Muscle layer of colon (tissue), 2 donors: ENCODE data around the gene KPNB1.
"Not testable (repeated sequence)": the region's sequence is repeated elsewhere in the genome, so short reads cannot be mapped to it uniquely, and the experiment has no call there.

Experiments
- H3K27ac ChIP-seq: one replicate; pipeline ENCODE4 v1.7.0; 2013; ENCODE audit warnings: low read depth, mild to moderate bottlenecking, low read length, moderate library complexity
- H3K27me3 ChIP-seq, 2 donors: one replicate each; pipeline ENCODE4 v1.7.0; 2013; ENCODE audit warnings: low read length in 2 of 2, mild to moderate bottlenecking in 2 of 2; ENCODE audit not compliant: insufficient read depth in 2 of 2, control insufficient read depth in 1 of 2
- H3K36me3 ChIP-seq: one replicate; pipeline ENCODE4 v1.7.0; 2013; ENCODE audit warnings: mild to moderate bottlenecking, low read length; ENCODE audit not compliant: insufficient read depth
- H3K4me1 ChIP-seq: one replicate; pipeline ENCODE4 v1.7.0; 2013; ENCODE audit warnings: mild to moderate bottlenecking, low read length; ENCODE audit not compliant: insufficient read depth
- H3K4me3 ChIP-seq, 2 donors: one replicate each; pipeline ENCODE4 v1.7.0; 2013; ENCODE audit warnings: low read length in 2 of 2, low read depth in 1 of 2, mild to moderate bottlenecking in 1 of 2, moderate library complexity in 1 of 2
- H3K9ac ChIP-seq: one replicate; pipeline ENCODE4 v1.7.0; 2013; ENCODE audit warnings: low read length
- H3K9me3 ChIP-seq: one replicate; pipeline ENCODE4 v1.7.0; 2013; ENCODE audit warnings: mild to moderate bottlenecking, low read length
- donor health status: abdominal sarcoma.
- donor health status: Adenocarcinoma of cecum.

Gene KPNB1

DNA sequence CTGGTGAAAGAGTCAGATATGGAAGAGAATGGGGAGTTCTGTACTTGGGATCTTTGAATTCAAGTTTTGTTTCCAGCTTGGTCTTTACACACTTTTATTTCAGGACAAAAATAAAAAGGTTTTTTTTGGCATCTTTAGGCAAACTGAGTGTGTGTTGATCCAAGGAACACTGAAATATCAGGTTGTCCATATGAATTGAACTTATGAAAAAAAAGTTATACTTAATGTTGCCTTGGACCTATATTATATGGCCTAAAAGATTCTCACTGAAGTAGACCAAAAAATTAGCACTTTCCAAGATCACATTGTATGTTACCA, 14.9 kb downstream of the KPNB1 start:
- Histone ChIP-seq H3K36me3 (peaks cover 73% of the 10 kb centered on the region), H3K4me1 (peaks cover 12% of the 10 kb centered on the region), H3K4me3 (no peak overlapping the region), H3K9me3 (no peaks in the 10 kb centered on the region), H3K27me3 (no peaks in the 10 kb centered on the region), H3K9ac (no peak overlapping the region), H3K27ac (no peak overlapping the region)

DNA sequence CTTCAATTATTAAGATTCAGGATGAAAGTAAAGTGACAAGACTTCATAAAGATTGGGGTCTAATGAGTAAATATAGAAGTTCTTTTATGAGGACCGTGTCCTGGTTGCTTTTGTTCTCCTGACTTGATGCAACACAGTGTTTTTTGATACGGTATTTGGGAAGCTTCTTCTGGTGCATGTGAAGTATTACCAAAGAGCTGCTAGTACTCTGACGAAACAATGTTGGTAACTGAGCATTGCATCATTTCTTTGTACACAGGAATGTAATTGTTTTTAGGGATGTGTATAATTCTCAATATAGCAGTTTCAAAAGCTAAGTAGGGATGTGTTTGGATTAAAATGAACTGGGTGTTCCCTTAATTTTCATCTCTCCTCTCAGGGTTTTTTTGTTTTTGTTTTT, 15.9 kb downstream of the KPNB1 start:
- H3K9ac ChIP-seq, result no peak overlapping the region
- H3K9me3 ChIP-seq, result no peaks in the 10 kb centered on the region
- no peaks in the 10 kb centered on the region for H3K27me3 ChIP-seq
- peaks cover 4% of the 10 kb centered on the region for H3K4me1 ChIP-seq
- H3K36me3 ChIP-seq, result peaks cover 80% of the 10 kb centered on the region
- no peak overlapping the region for H3K27ac ChIP-seq
- no peak overlapping the region for H3K4me3 ChIP-seq

DNA sequence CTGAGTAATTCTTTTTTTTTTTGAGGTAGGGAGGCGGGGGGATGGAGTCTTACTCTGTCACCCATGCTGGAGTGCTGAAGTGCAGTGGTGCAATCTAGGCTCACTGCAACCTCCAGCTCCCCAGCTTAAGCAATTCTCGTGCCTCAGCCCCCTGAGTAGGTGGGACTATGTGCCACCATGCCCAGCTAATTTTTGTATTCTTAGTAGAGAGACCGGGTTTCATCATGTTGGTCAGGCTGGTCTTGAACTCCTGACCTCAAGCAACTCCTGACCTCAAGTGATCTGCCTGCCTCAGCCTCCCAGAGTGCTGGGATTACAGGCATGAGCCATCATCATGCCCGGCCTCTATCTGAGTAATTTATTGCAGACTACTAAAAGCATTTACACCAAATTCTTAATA, 19.4 kb downstream of the KPNB1 start:
- Histone ChIP-seq H3K4me3 (no peak overlapping the region), H3K4me1 (no peaks in the 10 kb centered on the region), H3K27me3 (no peaks in the 10 kb centered on the region), H3K9me3 (no peaks in the 10 kb centered on the region), H3K27ac (no peak overlapping the region), H3K9ac (no peak overlapping the region), H3K36me3 (peaks cover 81% of the 10 kb centered on the region)

DNA sequence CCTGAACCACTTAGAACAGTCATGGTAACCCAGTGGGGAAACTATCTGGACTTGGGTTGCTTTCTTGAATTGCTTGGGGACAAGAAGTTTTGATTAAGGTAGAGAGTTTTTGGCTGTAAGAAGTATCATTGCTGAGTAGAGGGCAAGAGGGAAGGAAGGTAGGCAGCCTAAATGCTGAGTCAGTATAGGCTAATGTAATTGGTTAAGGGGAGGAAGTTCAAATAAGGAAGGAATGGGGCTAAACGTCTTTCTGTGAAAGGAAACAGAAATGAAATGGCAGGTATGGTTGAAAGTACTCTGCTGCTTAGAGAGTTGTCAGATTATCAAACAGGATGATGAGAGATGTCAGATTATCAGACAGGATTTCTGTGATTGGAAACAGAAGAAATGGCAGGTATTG, 20.3 kb downstream of the KPNB1 start:
- H3K4me1 ChIP-seq, result no peaks in the 10 kb centered on the region
- no peaks in the 10 kb centered on the region for H3K27me3 ChIP-seq
- H3K36me3 ChIP-seq, result peaks cover 81% of the 10 kb centered on the region
- H3K4me3 ChIP-seq, result no peak overlapping the region
- H3K9ac ChIP-seq, result no peak overlapping the region
- no peaks in the 10 kb centered on the region for H3K9me3 ChIP-seq
- H3K27ac ChIP-seq, result no peak overlapping the region

DNA sequence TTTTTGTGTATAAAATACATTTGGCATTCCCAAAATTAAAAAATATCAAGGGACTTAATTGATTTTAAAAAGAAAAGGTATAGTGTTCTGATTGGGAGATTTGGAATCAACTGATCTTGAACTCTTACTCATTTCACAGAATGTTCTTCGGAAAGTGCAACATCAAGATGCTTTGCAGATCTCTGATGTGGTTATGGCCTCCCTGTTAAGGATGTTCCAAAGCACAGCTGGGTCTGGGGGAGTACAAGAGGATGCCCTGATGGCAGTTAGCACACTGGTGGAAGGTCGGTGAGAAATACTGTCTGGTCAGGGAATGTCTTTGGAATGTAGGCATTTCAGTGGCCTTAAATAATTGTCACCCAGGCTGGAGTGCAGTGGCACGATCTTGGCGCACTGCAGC, 24.8 kb downstream of the KPNB1 start:
- no peak overlapping the region for H3K9ac ChIP-seq
- no peaks in the 10 kb centered on the region for H3K4me1 ChIP-seq
- H3K27ac ChIP-seq, result no peak overlapping the region
- no peaks in the 10 kb centered on the region for H3K27me3 ChIP-seq
- no peak overlapping the region for H3K4me3 ChIP-seq
- H3K9me3 ChIP-seq, result no peaks in the 10 kb centered on the region
- H3K36me3 ChIP-seq, result peaks cover 94% of the 10 kb centered on the region

DNA sequence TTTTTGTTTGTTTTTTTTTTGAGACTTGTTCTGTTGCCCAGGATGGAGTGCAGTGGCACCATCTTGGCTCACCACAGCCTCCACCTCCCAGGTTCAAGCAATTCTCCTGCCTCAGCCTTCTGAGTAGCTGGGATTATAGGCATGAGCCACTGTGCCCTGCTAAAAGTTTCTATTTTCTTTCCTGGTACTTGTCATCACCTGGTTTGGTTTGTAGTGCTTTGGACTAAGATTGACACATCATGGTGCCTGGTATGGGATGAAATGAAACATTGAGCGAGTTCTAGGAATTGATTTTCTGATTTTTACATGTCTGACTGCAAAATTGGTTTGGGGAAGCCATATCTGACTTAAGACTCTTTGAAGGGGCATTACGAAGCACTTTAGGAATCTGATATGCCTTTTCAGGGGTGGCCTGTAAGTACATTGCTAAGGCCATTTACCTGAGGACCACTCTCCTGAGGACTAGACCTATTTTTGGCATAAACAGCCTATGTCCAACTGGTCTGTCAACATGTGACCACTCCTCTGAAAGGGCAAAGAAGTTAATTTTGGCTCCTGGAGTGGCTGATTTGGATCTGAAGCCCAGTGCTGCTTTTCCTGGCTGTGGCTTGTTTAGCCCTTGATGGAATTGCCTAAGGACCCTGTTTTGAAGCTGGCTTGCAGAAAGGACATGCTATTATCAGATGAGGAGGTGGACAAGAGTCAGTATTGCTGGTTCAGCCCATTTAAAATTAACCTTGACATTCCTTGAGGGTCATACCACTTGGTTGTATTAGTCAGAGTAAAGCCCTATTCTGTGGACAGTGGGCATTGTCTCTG, 25.9 kb downstream of the KPNB1 start:
- Histone ChIP-seq H3K9ac (no peak overlapping the region), H3K9me3 (no peaks in the 10 kb centered on the region), H3K36me3 (peaks cover 94% of the 10 kb centered on the region), H3K27ac (no peak overlapping the region), H3K27me3 (no peaks in the 10 kb centered on the region), H3K4me1 (no peaks in the 10 kb centered on the region), H3K4me3 (no peak overlapping the region)

DNA sequence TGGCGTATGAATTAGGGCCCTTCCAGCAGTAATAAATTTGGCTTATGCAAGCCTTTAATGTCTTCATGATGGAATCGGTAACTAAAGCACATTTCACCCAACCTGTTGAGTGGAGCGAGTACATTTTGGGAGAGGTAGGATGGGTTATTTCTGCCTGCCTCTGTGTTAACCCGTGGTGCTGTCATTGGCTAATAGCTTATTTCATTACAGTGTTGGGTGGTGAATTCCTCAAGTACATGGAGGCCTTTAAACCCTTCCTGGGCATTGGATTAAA, 26.4 kb downstream of the KPNB1 start:
- H3K9ac ChIP-seq, result no peak overlapping the region
- no peak overlapping the region for H3K4me3 ChIP-seq
- no peaks in the 10 kb centered on the region for H3K9me3 ChIP-seq
- H3K27ac ChIP-seq, result no peak overlapping the region
- H3K4me1 ChIP-seq, result no peaks in the 10 kb centered on the region
- H3K36me3 ChIP-seq, result peaks cover 92% of the 10 kb centered on the region
- H3K27me3 ChIP-seq, result no peaks in the 10 kb centered on the region

DNA sequence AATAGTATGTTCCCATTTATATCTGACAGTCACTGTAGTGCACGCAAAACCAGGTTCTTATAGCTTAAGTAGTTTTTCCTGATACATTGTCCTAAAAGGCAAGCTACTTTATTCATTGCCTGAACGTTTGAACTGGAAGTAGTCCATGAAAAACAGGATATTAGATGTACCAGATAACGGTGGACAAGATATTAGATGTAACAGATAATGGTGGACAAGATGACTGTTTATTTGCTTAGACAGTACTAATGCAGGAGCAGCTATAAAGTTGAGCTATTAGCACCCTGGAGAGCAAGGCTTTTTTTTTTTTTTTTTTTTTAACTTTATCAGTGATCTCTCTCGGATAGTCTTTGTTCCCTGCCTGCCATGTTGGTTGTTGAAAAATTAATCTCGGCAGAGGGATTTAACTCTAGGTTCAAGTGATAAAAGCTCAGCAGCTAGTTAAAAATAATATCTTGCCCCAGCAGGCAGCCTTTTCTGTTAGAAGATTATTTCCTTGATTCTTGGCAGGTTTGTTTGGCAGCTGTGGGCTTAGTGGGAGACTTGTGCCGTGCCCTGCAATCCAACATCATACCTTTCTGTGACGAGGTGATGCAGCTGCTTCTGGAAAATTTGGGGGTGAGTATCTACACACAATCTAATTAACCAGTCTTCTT, 26.9 kb downstream of the KPNB1 start:
- peaks cover 90% of the 10 kb centered on the region for H3K36me3 ChIP-seq

DNA sequence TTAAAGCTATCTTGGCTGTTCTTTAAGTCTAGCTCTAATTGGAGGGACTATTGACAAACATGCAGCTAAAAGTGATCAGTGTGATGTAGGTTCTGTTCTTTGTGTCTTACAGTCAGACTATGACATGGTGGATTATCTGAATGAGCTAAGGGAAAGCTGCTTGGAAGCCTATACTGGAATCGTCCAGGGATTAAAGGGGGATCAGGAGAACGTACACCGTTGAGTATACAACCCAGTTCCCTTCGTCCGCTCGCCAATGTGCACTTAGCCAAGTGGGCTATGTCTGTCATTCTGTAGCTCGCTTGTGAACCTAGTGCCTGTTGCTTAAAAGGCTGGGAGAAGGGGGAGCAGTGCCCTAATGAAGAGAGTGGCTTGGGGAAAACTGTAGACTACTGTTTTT, 28.5 kb downstream of the KPNB1 start:
- H3K4me1 ChIP-seq, result no peaks in the 10 kb centered on the region
- no peak overlapping the region for H3K27ac ChIP-seq
- H3K27me3 ChIP-seq, result no peaks in the 10 kb centered on the region
- H3K9ac ChIP-seq, result no peak overlapping the region
- H3K9me3 ChIP-seq, result no peaks in the 10 kb centered on the region
- no peak overlapping the region for H3K4me3 ChIP-seq
- H3K36me3 ChIP-seq, result peaks cover 87% of the 10 kb centered on the region

More for the DNA sequence above, 26.9 kb downstream of the KPNB1 start:
- Histone ChIP-seq H3K4me3 (no peak overlapping the region), H3K27me3 (no peaks in the 10 kb centered on the region), H3K4me1 (no peaks in the 10 kb centered on the region), H3K9me3 (no peaks in the 10 kb centered on the region), H3K27ac (no peak overlapping the region), H3K9ac (no peak overlapping the region)

DNA sequence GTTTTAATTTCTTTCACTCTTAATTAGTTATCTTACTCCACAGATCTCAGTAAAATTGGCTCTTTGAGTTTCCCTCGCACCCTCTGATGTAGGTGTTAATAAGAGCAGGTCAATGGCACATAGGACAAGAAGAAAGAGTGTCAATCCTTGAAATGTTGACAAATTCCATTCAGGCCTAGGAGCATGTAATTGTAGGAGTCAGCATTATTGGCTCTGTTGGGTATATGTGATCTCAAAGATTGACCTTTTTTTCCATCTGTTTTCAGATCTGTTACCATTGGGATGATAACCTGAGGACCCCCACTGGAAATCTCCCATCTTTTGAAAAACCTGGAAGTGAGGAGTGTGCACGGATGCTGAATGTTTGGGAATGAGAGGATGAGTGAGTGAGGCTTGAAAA, 32.4 kb downstream of the KPNB1 start:
- Histone ChIP-seq H3K27ac (no peak overlapping the region), H3K27me3 (no peaks in the 10 kb centered on the region), H3K4me3 (no peak overlapping the region), H3K9me3 (no peaks in the 10 kb centered on the region), H3K9ac (no peak overlapping the region), H3K36me3 (peaks cover 60% of the 10 kb centered on the region), H3K4me1 (peaks cover 4% of the 10 kb centered on the region)

DNA sequence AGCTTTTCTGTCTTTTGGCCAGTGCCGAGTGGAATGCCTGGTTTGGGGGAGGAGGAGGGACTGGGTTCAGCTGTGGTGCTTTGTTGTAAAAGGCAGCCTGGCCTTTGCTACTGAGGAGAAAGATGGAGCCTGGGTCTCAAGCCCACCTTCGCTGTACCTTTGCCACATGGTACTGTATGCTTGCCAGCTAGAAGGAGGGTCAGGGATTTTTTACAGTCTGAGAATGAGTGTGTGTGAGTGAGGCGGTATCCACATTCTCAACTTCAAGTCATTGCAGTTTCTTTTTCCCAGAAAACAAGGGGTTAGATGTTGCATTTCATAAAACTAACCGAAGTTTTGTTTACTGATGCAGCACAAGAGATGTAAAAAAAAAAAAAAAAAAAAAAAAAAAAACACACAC, 33.0 kb downstream of the KPNB1 start:
- H3K9ac ChIP-seq, H3K9me3 ChIP-seq, H3K27me3 ChIP-seq, H3K4me3 ChIP-seq, H3K4me1 ChIP-seq, H3K27ac ChIP-seq: not testable (repeated sequence)
- H3K36me3 ChIP-seq, result peaks cover 55% of the 10 kb centered on the region

DNA sequence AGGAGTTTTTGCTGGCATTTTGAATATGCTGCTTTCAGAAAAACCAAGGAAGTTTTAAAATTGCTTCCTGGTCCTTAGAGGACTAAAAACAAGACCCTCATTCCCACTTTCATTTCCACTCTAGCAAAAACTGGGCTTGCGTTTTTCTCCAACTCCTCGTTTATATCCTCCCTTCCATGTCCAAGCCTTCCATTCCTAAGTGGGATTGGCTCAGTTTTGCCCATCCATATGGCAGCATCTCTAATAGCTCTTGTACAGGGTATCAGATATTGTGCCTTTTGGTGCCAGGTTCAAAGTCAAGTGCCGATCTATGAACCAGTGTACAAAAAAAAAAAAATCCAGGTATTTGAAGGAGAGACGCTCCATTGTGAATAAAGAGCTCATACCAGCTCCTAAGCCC, 34.3 kb downstream of the KPNB1 start:
- no peaks in the 10 kb centered on the region for H3K27me3 ChIP-seq
- peaks cover 4% of the 10 kb centered on the region for H3K4me1 ChIP-seq
- H3K27ac ChIP-seq, result no peak overlapping the region
- H3K9ac ChIP-seq, result no peak overlapping the region
- H3K36me3 ChIP-seq, result peaks cover 44% of the 10 kb centered on the region
- no peak overlapping the region for H3K4me3 ChIP-seq
- H3K9me3 ChIP-seq, result no peaks in the 10 kb centered on the region
